Measurements from ENCODE around the gene SUV39H1. TPM values are rescaled to one million over a fixed set of nuclear protein-coding genes. Genes with fewer than 3 reads are reported as not detected.

The SUV39H1 gene
- total and polyA plus RNA-seq, 2 of the 13 experiments (the other 11 are each of a cell fraction or from before 2014, with no cell fraction given) = 5.2 to 10.1 TPM

GRCh38 chrX:48664156-48664555, 32.4 kb upstream of the SUV39H1 start:
- no peak for FAIRE-seq
- ATAC-seq = no peak
- ChIA-PET POLR2A (interaction anchor here (1.1 kb wide), 1 partner anchor 12 kb away, joined by 4 read pairs; no protein-coding TSS in a partner anchor), CTCF (ENCODE audit: low intra/inter-chr PET ratio, low total read pairs) (no interaction called here)
- no peak overlapping the region for H3K27ac ChIP-seq (ENCODE audit: extremely low read length, insufficient read depth, low read length)
- no peak overlapping the region for H3K9ac ChIP-seq (ENCODE audit: insufficient read depth, low read depth, low read length)
- DNase-seq (ENCODE audit: low spot score) = no peak
- TF ChIP-seq ZNF724P (CRISPR knock-in tag; IDR thresholded peaks at IDR 0.05; ENCODE audit: borderline replicate concordance) (no peak), RXRA (CRISPR knock-in tag; IDR thresholded peaks at IDR 0.05) (no peak), ZBTB49 (CRISPR knock-in tag; IDR thresholded peaks at IDR 0.05; ENCODE audit: borderline replicate concordance) (no peak), SIX4 (CRISPR knock-in tag; IDR thresholded peaks at IDR 0.05) (no peak), RBM39 (IDR thresholded peaks at IDR 0.05; ENCODE audit: low read depth, low read length, poor library complexity, severe bottlenecking) (no peak), SIN3B (IDR thresholded peaks at IDR 0.05; ENCODE audit: low read length) (no peak), TP53 (CRISPR knock-in tag; conservative IDR thresholded peaks at IDR 0.05) (no peak), SKIL (CRISPR knock-in tag; IDR thresholded peaks at IDR 0.05; ENCODE audit: borderline replicate concordance) (no peak), ZBTB14 (CRISPR knock-in tag; IDR thresholded peaks at IDR 0.05) (no peak), MAX (IDR thresholded peaks at IDR 0.05) (no peak), JUN (CRISPR knock-in tag; IDR thresholded peaks at IDR 0.05) (no peak), ZNF549 (CRISPR knock-in tag; IDR thresholded peaks at IDR 0.05) (no peak), SOX6 (IDR thresholded peaks at IDR 0.05) (no peak), SOX6 (CRISPR knock-in tag; IDR thresholded peaks at IDR 0.05) (no peak), BRD4 (CRISPR knock-in tag; IDR thresholded peaks at IDR 0.05) (no peak), KDM4B (CRISPR knock-in tag; IDR thresholded peaks at IDR 0.05) (no peak), ZNF496 (CRISPR knock-in tag; IDR thresholded peaks at IDR 0.05; ENCODE audit: insufficient replicate concordance) (no peak), JUND (CRISPR knock-in tag; IDR thresholded peaks at IDR 0.05) (no peak)
- H2AFZ ChIP-seq (ENCODE audit: low read length) = no peak overlapping the region
- H3K27me3 ChIP-seq (ENCODE audit: control insufficient read depth in 1 of 2, insufficient read depth in 2 of 2, low read length in 2 of 2) = no peaks in the 10 kb centered on the region
- H3K9me3 ChIP-seq (ENCODE audit: low read length) = no peaks in the 10 kb centered on the region
- WGBS (ENCODE audit: low lambda C conversion rate) = 67% methylated on average over 1 of the region's 1 CpG
- peaks cover 13% of the 10 kb centered on the region for H3K4me1 ChIP-seq (ENCODE audit: insufficient read depth, low read length)
- in situ Hi-C loops (cut with HindIII; ENCODE audit: extremely low pct_ligation_motif_present, low pct_unique_long_range_greater_than_20kb) = no loop called here
- no TSS peak for BruUV-seq (replicated peaks)
- H4K20me1 ChIP-seq (ENCODE audit: insufficient read depth, low read length) = no peaks in the 10 kb centered on the region
- no peak overlapping the region for H3K4me3 ChIP-seq (replicated peaks in 1 of 3; ENCODE audit: insufficient read depth in 1 of 3, low read depth in 2 of 3, low read length in 3 of 3)
- no peaks in the 10 kb centered on the region for H3K79me2 ChIP-seq (ENCODE audit: insufficient read depth, low read length)
- H3K4me2 ChIP-seq (ENCODE audit: low read depth, low read length) = no peak overlapping the region
- intact Hi-C loops (cut with micrococcal nuclease; ENCODE audit: unreplicated experiment) = no loop called here
- no peaks in the 10 kb centered on the region for H3K36me3 ChIP-seq (replicated peaks in 1 of 2; ENCODE audit: control insufficient read depth in 1 of 2, insufficient read depth in 2 of 2, low read length in 2 of 2)
